ENCODE measurements around the gene POMP. TPM values are rescaled to one million over a fixed set of nuclear protein-coding genes. Genes with fewer than 3 reads are reported as not detected.

Gene POMP
- total RNA-seq (63.9 TPM), polyA plus RNA-seq (ENCODE audit: insufficient read depth in 1 of 8, insufficient read length in 8 of 8, low replicate concordance in 1 of 8) (10 to 100 TPM; 63.9 to 77.9 (median 71.3) TPM)
- long read RNA-seq, donor 1, transcript POMP-201 (6 exons, 1,330 nt): major isoform, 36 of 41 reads
- long read RNA-seq, donor 1, partial matches to known transcripts: 5 of 41 reads
- long read RNA-seq, donor 1, other reads (novel, unspliced or antisense): 0 of 41 reads
- long read RNA-seq, donor 2, transcript POMP-201 (6 exons, 1,330 nt): major isoform, 16 of 16 reads
- long read RNA-seq, donor 2, partial matches to known transcripts: 0 of 16 reads
- long read RNA-seq, donor 2, other reads (novel, unspliced or antisense): 0 of 16 reads
- long read RNA-seq, donor 3, transcript POMP-201 (6 exons, 1,330 nt): major isoform, 93 of 103 reads
- long read RNA-seq, donor 3, partial matches to known transcripts: 10 of 103 reads
- long read RNA-seq, donor 3, other reads (novel, unspliced or antisense): 0 of 103 reads
- long read RNA-seq, donor 4, transcript POMP-201 (6 exons, 1,330 nt): major isoform, 69 of 79 reads
- long read RNA-seq, donor 4, partial matches to known transcripts: 10 of 79 reads
- long read RNA-seq, donor 4, other reads (novel, unspliced or antisense): 0 of 79 reads
- long read RNA-seq, donor 5, transcript POMP-201 (6 exons, 1,330 nt): major isoform, 228 of 259 reads
- long read RNA-seq, donor 5, partial matches to known transcripts: 31 of 259 reads
- long read RNA-seq, donor 5, other reads (novel, unspliced or antisense): 0 of 259 reads
- long read RNA-seq, donor 6, transcript POMP-201 (6 exons, 1,330 nt): major isoform, 190 of 234 reads
- long read RNA-seq, donor 6, partial matches to known transcripts: 39 of 234 reads
- long read RNA-seq, donor 6, other reads (novel, unspliced or antisense): 5 of 234 reads
- long read RNA-seq, donor 7, transcript POMP-201 (6 exons, 1,330 nt): major isoform, 139 of 151 reads
- long read RNA-seq, donor 7, partial matches to known transcripts: 12 of 151 reads
- long read RNA-seq, donor 7, other reads (novel, unspliced or antisense): 0 of 151 reads
- long read RNA-seq, donor 8, transcript POMP-201 (6 exons, 1,330 nt): major isoform, 106 of 122 reads
- long read RNA-seq, donor 8, partial matches to known transcripts: 16 of 122 reads
- long read RNA-seq, donor 8, other reads (novel, unspliced or antisense): 0 of 122 reads
- long read RNA-seq, donor 9, transcript POMP-201 (6 exons, 1,330 nt): major isoform, 91 of 110 reads
- long read RNA-seq, donor 9, partial matches to known transcripts: 14 of 110 reads
- long read RNA-seq, donor 9, other reads (novel, unspliced or antisense): 5 of 110 reads
- long read RNA-seq, donor 10, transcript POMP-201 (6 exons, 1,330 nt): major isoform, 161 of 208 reads
- long read RNA-seq, donor 10, partial matches to known transcripts: 36 of 208 reads
- long read RNA-seq, donor 10, other reads (novel, unspliced or antisense): 11 of 208 reads
- long read RNA-seq, donor 11, transcript POMP-201 (6 exons, 1,330 nt): major isoform, 127 of 152 reads
- long read RNA-seq, donor 11, partial matches to known transcripts: 25 of 152 reads
- long read RNA-seq, donor 11, other reads (novel, unspliced or antisense): 0 of 152 reads

DNA sequence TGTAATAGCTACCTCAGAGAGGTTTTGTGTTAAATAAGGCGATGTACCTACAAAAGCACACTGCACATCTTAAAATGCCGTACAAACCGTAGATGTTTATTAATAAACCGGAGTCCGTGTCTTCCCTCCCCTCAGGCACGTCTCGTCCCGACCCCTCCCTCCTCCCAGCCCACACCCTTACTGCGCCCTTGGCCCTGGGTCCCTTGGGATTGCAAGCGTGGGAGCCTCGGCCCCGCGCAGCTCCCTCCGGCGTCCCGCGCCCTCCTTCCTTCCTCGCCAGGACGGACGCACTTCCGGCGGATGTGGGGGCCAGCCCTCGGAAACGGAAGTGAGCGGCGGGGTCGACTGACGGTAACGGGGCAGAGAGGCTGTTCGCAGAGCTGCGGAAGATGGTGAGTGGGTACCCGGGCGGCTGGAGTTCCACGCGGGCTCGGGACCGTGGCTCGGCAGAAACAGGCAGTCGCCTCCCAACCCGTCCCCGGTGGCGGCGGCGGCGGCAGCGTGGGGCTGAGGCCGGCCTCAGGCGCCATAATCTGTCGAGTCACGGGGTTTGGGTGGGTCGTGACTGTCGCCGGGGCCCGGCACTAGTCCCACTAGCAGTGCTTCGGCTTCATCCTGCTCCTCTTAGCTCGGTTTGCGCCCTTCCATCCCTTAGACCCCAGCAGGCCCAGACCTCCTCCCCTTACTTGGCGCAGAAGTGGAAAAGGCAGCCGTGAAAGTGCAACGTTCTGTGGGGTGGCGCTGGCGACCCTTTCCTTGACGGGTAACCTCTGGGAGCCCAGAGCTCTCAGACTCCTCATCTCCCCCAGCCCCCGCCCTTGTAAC is at the start of gene POMP:
POMP (plus strand) TSS at position 335 of the 825 bp plus-strand sequence; CDS start at position 390, 55 bp downstream.
- Histone ChIP-seq H3K4me1 (ENCODE audit: control insufficient read depth, insufficient read depth, low read length) (peaks cover 12% of the 10 kb centered on the region), H3K36me3 (ENCODE audit: control insufficient read depth, insufficient read depth, low read length) (peaks cover 19% of the 10 kb centered on the region), H3K9me3 (replicated peaks; ENCODE audit: control insufficient read depth, low read depth, low read length) (no peaks in the 10 kb centered on the region), H3K27ac (ENCODE audit: low read length) (peak within 1 kb of the TSS; percentile 90), H3K27me3 (ENCODE audit: control insufficient read depth, insufficient read depth, low read length) (no peaks in the 10 kb centered on the region), H3K4me3 (ENCODE audit: low read length) (peak within 1 kb of the TSS; percentile 95)
- 0% methylated on average over 56 of the region's 64 CpGs for WGBS (ENCODE audit: insufficient coverage)
- peak; percentile 98 for DNase-seq

GRCh38 chr13:28609381-28609780 is 49.5 kb upstream of the POMP start:
- Histone ChIP-seq H3K4me1 (ENCODE audit: control insufficient read depth, insufficient read depth, low read length) (no peaks in the 10 kb centered on the region), H3K27me3 (ENCODE audit: control insufficient read depth, insufficient read depth, low read length) (peaks cover 2% of the 10 kb centered on the region), H3K9me3 (replicated peaks; ENCODE audit: control insufficient read depth, low read depth, low read length) (no peaks in the 10 kb centered on the region), H3K27ac (ENCODE audit: low read length) (no peak overlapping the region), H3K36me3 (ENCODE audit: control insufficient read depth, insufficient read depth, low read length) (no peaks in the 10 kb centered on the region), H3K4me3 (ENCODE audit: low read length) (no peak overlapping the region)
- DNase-seq: no peak
- no CpG with 5 or more reads among the region's 1 CpG for WGBS (ENCODE audit: insufficient coverage)

DNA sequence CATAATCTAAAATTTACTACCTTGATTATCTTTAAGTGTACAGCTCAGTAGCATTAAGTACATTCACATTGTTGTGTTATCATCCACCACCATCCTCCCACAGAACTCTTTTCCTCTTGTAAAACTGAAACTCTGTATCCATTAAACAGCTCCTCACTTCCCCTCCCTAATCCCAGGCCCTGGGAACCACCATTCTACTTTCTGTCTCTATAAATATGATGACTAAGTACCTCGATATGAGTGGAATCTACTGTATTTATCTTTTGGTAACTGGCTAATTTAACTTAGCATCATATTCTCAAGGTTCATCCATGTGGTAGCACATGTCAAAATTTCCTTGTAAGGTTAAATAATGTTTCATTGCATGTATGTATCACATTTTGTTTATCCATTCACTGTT is 49.0 kb upstream of the POMP start:
- no CpG with 5 or more reads among the region's 1 CpG for WGBS (ENCODE audit: insufficient coverage)
- Histone ChIP-seq H3K27ac (ENCODE audit: low read length) (no peak overlapping the region), H3K9me3 (replicated peaks; ENCODE audit: control insufficient read depth, low read depth, low read length) (no peaks in the 10 kb centered on the region), H3K27me3 (ENCODE audit: control insufficient read depth, insufficient read depth, low read length) (peaks cover 2% of the 10 kb centered on the region), H3K4me3 (ENCODE audit: low read length) (no peak overlapping the region), H3K36me3 (ENCODE audit: control insufficient read depth, insufficient read depth, low read length) (no peaks in the 10 kb centered on the region), H3K4me1 (ENCODE audit: control insufficient read depth, insufficient read depth, low read length) (no peaks in the 10 kb centered on the region)
- DNase-seq: no peak

DNA sequence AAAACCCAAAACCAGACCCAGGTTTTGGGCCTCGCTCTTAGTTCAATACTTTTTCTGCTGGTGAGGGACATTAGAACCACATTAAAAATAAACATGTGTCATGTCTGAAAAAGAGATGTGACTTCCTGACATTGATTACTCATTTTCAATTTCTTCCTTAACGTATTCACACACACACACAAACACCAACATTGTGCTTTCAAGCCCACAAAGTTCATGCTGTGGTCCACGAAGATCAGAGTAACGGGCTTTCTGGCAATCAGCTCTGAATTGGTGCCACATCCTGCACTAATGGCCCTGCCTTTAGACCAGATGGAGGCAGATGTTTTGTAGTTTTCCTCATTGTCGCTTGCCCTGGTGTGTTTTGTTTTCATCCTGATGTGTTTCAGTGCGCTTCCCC is 47.9 kb upstream of the POMP start:
- no peaks in the 10 kb centered on the region for H3K4me1 ChIP-seq (ENCODE audit: control insufficient read depth, insufficient read depth, low read length)
- H3K27ac ChIP-seq (ENCODE audit: low read length): no peak overlapping the region
- no peak overlapping the region for H3K4me3 ChIP-seq (ENCODE audit: low read length)
- peaks cover 2% of the 10 kb centered on the region for H3K27me3 ChIP-seq (ENCODE audit: control insufficient read depth, insufficient read depth, low read length)
- H3K9me3 ChIP-seq (replicated peaks; ENCODE audit: control insufficient read depth, low read depth, low read length): no peaks in the 10 kb centered on the region
- no peaks in the 10 kb centered on the region for H3K36me3 ChIP-seq (ENCODE audit: control insufficient read depth, insufficient read depth, low read length)
- DNase-seq: no peak
- WGBS (ENCODE audit: insufficient coverage): 58% methylated on average over 5 of the region's 6 CpGs

GRCh38 chr13:28611654-28612131 is 47.2 kb upstream of the POMP start:
- Histone ChIP-seq H3K36me3 (ENCODE audit: control insufficient read depth, insufficient read depth, low read length) (no peaks in the 10 kb centered on the region), H3K27ac (ENCODE audit: low read length) (no peak overlapping the region), H3K27me3 (ENCODE audit: control insufficient read depth, insufficient read depth, low read length) (peaks cover 2% of the 10 kb centered on the region), H3K4me1 (ENCODE audit: control insufficient read depth, insufficient read depth, low read length) (no peaks in the 10 kb centered on the region), H3K9me3 (replicated peaks; ENCODE audit: control insufficient read depth, low read depth, low read length) (no peaks in the 10 kb centered on the region), H3K4me3 (ENCODE audit: low read length) (no peak overlapping the region)
- DNase-seq: peak; percentile 25
- no CpG with 5 or more reads among the region's 7 CpGs for WGBS (ENCODE audit: insufficient coverage)

DNA sequence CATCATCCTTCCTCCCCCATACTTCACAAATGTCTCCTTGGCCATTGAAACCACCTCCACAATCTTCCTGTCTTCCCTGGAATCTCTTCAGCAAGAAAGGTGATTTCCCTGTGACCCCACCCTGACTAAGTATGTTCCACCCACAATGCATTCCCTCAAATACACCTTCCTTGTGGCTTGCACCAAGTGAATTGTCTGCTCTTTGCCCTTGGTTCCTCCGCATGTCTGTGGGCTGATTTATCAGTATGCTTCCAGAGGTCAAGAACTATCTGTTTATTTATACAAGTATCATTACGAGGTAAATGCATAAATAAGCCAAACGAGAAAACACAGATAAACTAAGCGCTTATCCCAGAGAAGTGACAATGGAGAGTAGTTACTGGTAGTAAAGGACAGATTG is 45.4 kb upstream of the POMP start:
- no peak for DNase-seq
- WGBS (ENCODE audit: insufficient coverage): no CpG with 5 or more reads among the region's 4 CpGs
- no peaks in the 10 kb centered on the region for H3K9me3 ChIP-seq (replicated peaks; ENCODE audit: control insufficient read depth, low read depth, low read length)

GRCh38 chr13:28615916-28616446 is 42.9 kb upstream of the POMP start:
- H3K4me3 ChIP-seq (ENCODE audit: low read length): no peak overlapping the region
- peaks cover 2% of the 10 kb centered on the region for H3K27me3 ChIP-seq (ENCODE audit: control insufficient read depth, insufficient read depth, low read length)
- no peak for DNase-seq
- no peaks in the 10 kb centered on the region for H3K9me3 ChIP-seq (replicated peaks; ENCODE audit: control insufficient read depth, low read depth, low read length)
- H3K4me1 ChIP-seq (ENCODE audit: control insufficient read depth, insufficient read depth, low read length): no peaks in the 10 kb centered on the region
- H3K27ac ChIP-seq (ENCODE audit: low read length): no peak overlapping the region
- no peaks in the 10 kb centered on the region for H3K36me3 ChIP-seq (ENCODE audit: control insufficient read depth, insufficient read depth, low read length)
- 100% methylated on average over 1 of the region's 2 CpGs for whole genome bisulfite sequencing (ENCODE audit: insufficient coverage)

More for the DNA sequence above, 45.4 kb upstream of the POMP start:
- H3K27me3 ChIP-seq (ENCODE audit: control insufficient read depth, insufficient read depth, low read length): peaks cover 2% of the 10 kb centered on the region
- no peaks in the 10 kb centered on the region for H3K4me1 ChIP-seq (ENCODE audit: control insufficient read depth, insufficient read depth, low read length)
- no peak overlapping the region for H3K27ac ChIP-seq (ENCODE audit: low read length)
- H3K36me3 ChIP-seq (ENCODE audit: control insufficient read depth, insufficient read depth, low read length): no peaks in the 10 kb centered on the region
- no peak overlapping the region for H3K4me3 ChIP-seq (ENCODE audit: low read length)

DNA sequence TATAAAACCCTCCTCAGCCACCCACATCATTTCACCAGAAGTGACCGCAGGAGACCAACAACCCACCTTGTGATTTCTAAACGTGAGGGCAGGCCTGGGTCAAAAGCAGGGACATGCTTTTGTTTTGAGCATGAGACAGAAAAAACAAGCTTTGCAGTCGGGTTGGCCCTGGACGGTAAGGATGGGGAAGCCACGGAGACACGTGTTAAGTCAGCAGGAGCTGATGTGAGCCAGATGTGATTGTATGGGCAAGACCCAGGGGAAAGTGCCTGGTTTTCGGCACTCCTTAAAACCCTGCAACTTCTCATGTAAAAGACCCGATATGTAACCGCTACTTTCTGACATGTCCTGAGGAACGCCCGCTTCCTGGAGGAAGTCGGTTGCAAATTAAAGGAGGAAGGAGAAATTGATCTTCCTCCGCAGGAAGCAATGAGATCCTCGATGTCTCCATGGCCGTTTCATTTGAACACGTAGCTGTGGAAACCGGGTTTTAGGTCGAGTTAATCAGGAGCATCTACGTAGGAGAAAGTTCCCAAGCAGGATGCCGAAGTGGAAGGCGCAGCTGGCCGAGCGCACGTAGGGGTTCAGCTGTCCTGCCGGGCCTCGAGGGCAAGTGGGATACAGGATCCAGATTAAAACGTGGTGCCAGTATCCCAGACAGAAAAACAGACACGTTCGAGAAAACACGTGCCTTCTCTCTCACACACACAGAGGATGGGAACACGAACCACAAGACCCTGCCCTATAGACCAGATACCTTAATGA is 40.5 kb upstream of the POMP start:
- H3K4me3 ChIP-seq (ENCODE audit: low read length): no peak overlapping the region
- no peak overlapping the region for H3K27ac ChIP-seq (ENCODE audit: low read length)
- H3K9me3 ChIP-seq (replicated peaks; ENCODE audit: control insufficient read depth, low read depth, low read length): no peaks in the 10 kb centered on the region
- no peaks in the 10 kb centered on the region for H3K36me3 ChIP-seq (ENCODE audit: control insufficient read depth, insufficient read depth, low read length)
- WGBS (ENCODE audit: insufficient coverage): 63% methylated on average over 24 of the region's 31 CpGs
- DNase-seq: no peak
- H3K27me3 ChIP-seq (ENCODE audit: control insufficient read depth, insufficient read depth, low read length): no peaks in the 10 kb centered on the region
- no peaks in the 10 kb centered on the region for H3K4me1 ChIP-seq (ENCODE audit: control insufficient read depth, insufficient read depth, low read length)

Data from muscle of leg (tissue), 16 donors.